Measurements from ENCODE around the gene LRRC8B. TPM values are rescaled to one million over a fixed set of nuclear protein-coding genes. Genes with fewer than 3 reads are reported as not detected.

The LRRC8B gene
- total RNA-seq, 2 donors from 2014 or later, result 33.8 to 38.9 TPM

- Mint-ChIP-seq H3K27me3 (ENCODE audit: low read depth) (no peaks in the 10 kb centered on the region), H3K27ac (peak overlapping the region; percentile 99), H3K4me3 (peak overlapping the region in 1 of 2 donors; percentile 40), H3K9me3 (no peaks in the 10 kb centered on the region), H3K4me1 (ENCODE audit: low read depth) (peaks cover 95% of the 10 kb centered on the region), H3K36me3 (ENCODE audit: insufficient read depth in 2 of 2) (peaks cover 0 to 3% of the 10 kb centered on the region in 2 donors)
- ATAC-seq (replicated peaks in 1 of 2) (no peak), DNase-seq (no peak)
Measured at GRCh38 chr1:89600451-89601224, 76.0 kb downstream of the LRRC8B start.

- H3K4me1 Mint-ChIP-seq (ENCODE audit: low read depth), result peaks cover 100% of the 10 kb centered on the region
- H3K4me3 Mint-ChIP-seq, result peak overlapping the region; percentile 74 to 85
- no peaks in the 10 kb centered on the region for H3K27me3 Mint-ChIP-seq (ENCODE audit: low read depth)
- no peaks in the 10 kb centered on the region for H3K9me3 Mint-ChIP-seq
- ATAC-seq (replicated peaks in 1 of 2), result peak; percentile 33 to 41
- peak; percentile 50 to 52 for DNase-seq
- H3K36me3 Mint-ChIP-seq (ENCODE audit: insufficient read depth in 2 of 2), result no peaks in the 10 kb centered on the region
- peak overlapping the region; percentile 99 for H3K27ac Mint-ChIP-seq
Measured at GRCh38 chr1:89602871-89603404, 78.3 kb downstream of the LRRC8B start.

- Mint-ChIP-seq H3K27ac (peak overlapping the region; percentile 99), H3K9me3 (no peaks in the 10 kb centered on the region), H3K36me3 (ENCODE audit: insufficient read depth in 2 of 2) (no peaks in the 10 kb centered on the region), H3K4me1 (ENCODE audit: low read depth) (peaks cover 100% of the 10 kb centered on the region), H3K4me3 (peak overlapping the region; percentile 74 to 85), H3K27me3 (ENCODE audit: low read depth) (no peaks in the 10 kb centered on the region)
- peak; percentile 47 to 51 for DNase-seq
- ATAC-seq (replicated peaks in 1 of 2), result peak; percentile 59 to 62
Measured at GRCh38 chr1:89603651-89604413, 79.2 kb downstream of the LRRC8B start.

- no peaks in the 10 kb centered on the region for H3K36me3 Mint-ChIP-seq (ENCODE audit: insufficient read depth in 2 of 2)
- ATAC-seq (replicated peaks in 1 of 2) (peak; percentile 27 to 30), DNase-seq (peak; percentile 42 to 43)
- H3K27ac Mint-ChIP-seq, result peak overlapping the region; percentile 99
- no peaks in the 10 kb centered on the region for H3K9me3 Mint-ChIP-seq
- peak overlapping the region; percentile 74 to 85 for H3K4me3 Mint-ChIP-seq
- H3K27me3 Mint-ChIP-seq (ENCODE audit: low read depth), result no peaks in the 10 kb centered on the region
- peaks cover 100% of the 10 kb centered on the region for H3K4me1 Mint-ChIP-seq (ENCODE audit: low read depth)
Measured at GRCh38 chr1:89604414-89604735, 79.7 kb downstream of the LRRC8B start.

GRCh38 chr1:89605692-89606091 is 81.1 kb downstream of the LRRC8B start:
- Mint-ChIP-seq H3K27ac (peak overlapping the region; percentile 99), H3K4me1 (ENCODE audit: low read depth) (peaks cover 100% of the 10 kb centered on the region), H3K9me3 (no peaks in the 10 kb centered on the region), H3K36me3 (ENCODE audit: insufficient read depth in 2 of 2) (no peaks in the 10 kb centered on the region), H3K27me3 (ENCODE audit: low read depth) (no peaks in the 10 kb centered on the region), H3K4me3 (peak overlapping the region; percentile 74 to 85)
- no peak for DNase-seq
- no peak for ATAC-seq (replicated peaks in 1 of 2)

GRCh38 chr1:89606227-89606980 is 81.8 kb downstream of the LRRC8B start:
- Mint-ChIP-seq H3K4me1 (ENCODE audit: low read depth) (peaks cover 100% of the 10 kb centered on the region), H3K27ac (peak overlapping the region; percentile 99), H3K4me3 (peak overlapping the region; percentile 85 to 87), H3K36me3 (ENCODE audit: insufficient read depth in 2 of 2) (peaks cover 0 to 2% of the 10 kb centered on the region in 2 donors), H3K9me3 (no peaks in the 10 kb centered on the region), H3K27me3 (ENCODE audit: low read depth) (no peaks in the 10 kb centered on the region)
- DNase-seq (no peak), ATAC-seq (replicated peaks in 1 of 2) (no peak)

GRCh38 chr1:89607156-89607555 is 82.5 kb downstream of the LRRC8B start:
- Mint-ChIP-seq H3K9me3 (no peaks in the 10 kb centered on the region), H3K36me3 (ENCODE audit: insufficient read depth in 2 of 2) (peaks cover 0 to 2% of the 10 kb centered on the region in 2 donors), H3K27me3 (ENCODE audit: low read depth) (no peaks in the 10 kb centered on the region), H3K4me1 (ENCODE audit: low read depth) (peaks cover 100% of the 10 kb centered on the region), H3K27ac (peak overlapping the region; percentile 99), H3K4me3 (peak overlapping the region; percentile 85 to 87)
- peak in 1 of 2 donors; percentile 3 for ATAC-seq (replicated peaks in 1 of 2)
- DNase-seq, result peak; percentile 35 to 40

- Mint-ChIP-seq H3K4me3 (peak overlapping the region; percentile 85 to 87), H3K4me1 (ENCODE audit: low read depth) (peaks cover 100% of the 10 kb centered on the region), H3K27ac (peak overlapping the region; percentile 99), H3K9me3 (no peaks in the 10 kb centered on the region), H3K27me3 (ENCODE audit: low read depth) (no peaks in the 10 kb centered on the region), H3K36me3 (ENCODE audit: insufficient read depth in 2 of 2) (peaks cover 0 to 2% of the 10 kb centered on the region in 2 donors)
- no peak for DNase-seq
- ATAC-seq (replicated peaks in 1 of 2), result no peak
Measured at GRCh38 chr1:89607586-89608318, 83.1 kb downstream of the LRRC8B start.

- H3K36me3 Mint-ChIP-seq (ENCODE audit: insufficient read depth in 2 of 2), result peaks cover 0 to 2% of the 10 kb centered on the region in 2 donors
- H3K27ac Mint-ChIP-seq, result peak overlapping the region; percentile 99
- H3K4me1 Mint-ChIP-seq (ENCODE audit: low read depth), result peaks cover 97% of the 10 kb centered on the region
- peak overlapping the region; percentile 85 to 87 for H3K4me3 Mint-ChIP-seq
- H3K27me3 Mint-ChIP-seq (ENCODE audit: low read depth), result no peaks in the 10 kb centered on the region
- H3K9me3 Mint-ChIP-seq, result no peaks in the 10 kb centered on the region
- peak; percentile 75 to 83 for DNase-seq
- ATAC-seq (replicated peaks in 1 of 2), result peak; percentile 44 to 45
Measured at GRCh38 chr1:89608319-89608983, 83.8 kb downstream of the LRRC8B start.

- Mint-ChIP-seq H3K9me3 (no peaks in the 10 kb centered on the region), H3K27ac (peak overlapping the region; percentile 99), H3K36me3 (ENCODE audit: insufficient read depth in 2 of 2) (peaks cover 0 to 2% of the 10 kb centered on the region in 2 donors), H3K27me3 (ENCODE audit: low read depth) (no peaks in the 10 kb centered on the region), H3K4me3 (peak overlapping the region; percentile 85 to 87), H3K4me1 (ENCODE audit: low read depth) (peaks cover 96% of the 10 kb centered on the region)
- DNase-seq (peak; percentile 80 to 82), ATAC-seq (replicated peaks in 1 of 2) (peak; percentile 26 to 36)
Measured at GRCh38 chr1:89608984-89609725, 84.5 kb downstream of the LRRC8B start.

GRCh38 chr1:89609781-89610456 is 85.3 kb downstream of the LRRC8B start:
- Mint-ChIP-seq H3K27me3 (ENCODE audit: low read depth) (no peaks in the 10 kb centered on the region), H3K36me3 (ENCODE audit: insufficient read depth in 2 of 2) (peaks cover 0 to 3% of the 10 kb centered on the region in 2 donors), H3K9me3 (no peaks in the 10 kb centered on the region), H3K4me3 (peak overlapping the region; percentile 85 to 87), H3K4me1 (ENCODE audit: low read depth) (peaks cover 96% of the 10 kb centered on the region), H3K27ac (peak overlapping the region; percentile 99)
- DNase-seq (peak; percentile 56 to 64), ATAC-seq (replicated peaks in 1 of 2) (peak; percentile 2 to 15)

Data from activated T-cell treated with anti-CD3 and anti-CD28 coated beads, Interleukin-2, amount 50 U/mL, for 72 hours (primary cell).